GM12874 (cell line): ENCODE measurements around the gene MAGI1.

Experiments
- TF ChIP-seq, protein P1 (sequence below): IDR thresholded peaks from 2 replicates; pipeline ENCODE4 v1.5.1; 2011; ENCODE audit warnings: low read depth, mild to moderate bottlenecking, control low read depth, low read length, moderate library complexity; ENCODE audit not compliant: insufficient read depth

Gene MAGI1

DNA sequence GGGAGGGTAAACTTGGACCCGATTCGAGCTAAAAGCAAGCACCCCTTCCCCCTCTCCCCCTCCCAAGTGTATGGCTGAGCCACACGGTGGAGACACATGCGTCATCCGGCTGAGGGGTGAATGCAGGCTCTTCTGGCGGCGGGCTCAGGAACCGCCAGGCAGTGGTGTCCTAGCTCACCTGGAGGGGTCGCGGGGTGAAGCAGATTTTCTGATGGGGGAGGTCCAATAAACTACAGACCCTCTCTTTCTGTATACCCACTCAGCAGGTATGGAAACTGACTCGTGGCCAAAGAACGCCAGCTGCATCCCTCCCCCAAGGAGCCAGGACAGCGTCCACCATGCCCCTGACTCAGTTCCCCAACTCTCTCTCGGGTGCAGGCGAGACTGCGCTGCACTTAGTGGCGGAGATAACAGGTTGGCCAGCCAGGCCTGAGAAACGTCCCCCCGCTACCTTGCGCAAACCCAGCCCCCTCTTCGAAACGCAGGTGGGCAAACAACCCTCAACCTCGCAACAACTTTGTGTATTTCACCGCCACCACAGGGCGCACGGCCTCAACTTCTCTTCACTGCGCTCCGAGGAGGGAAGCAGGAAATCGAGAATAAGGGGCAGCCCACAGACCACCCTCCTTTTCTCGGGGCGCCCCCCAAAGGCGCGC is 1.3 kb downstream of the MAGI1 start:
- TF ChIP-seq, protein P1, sequence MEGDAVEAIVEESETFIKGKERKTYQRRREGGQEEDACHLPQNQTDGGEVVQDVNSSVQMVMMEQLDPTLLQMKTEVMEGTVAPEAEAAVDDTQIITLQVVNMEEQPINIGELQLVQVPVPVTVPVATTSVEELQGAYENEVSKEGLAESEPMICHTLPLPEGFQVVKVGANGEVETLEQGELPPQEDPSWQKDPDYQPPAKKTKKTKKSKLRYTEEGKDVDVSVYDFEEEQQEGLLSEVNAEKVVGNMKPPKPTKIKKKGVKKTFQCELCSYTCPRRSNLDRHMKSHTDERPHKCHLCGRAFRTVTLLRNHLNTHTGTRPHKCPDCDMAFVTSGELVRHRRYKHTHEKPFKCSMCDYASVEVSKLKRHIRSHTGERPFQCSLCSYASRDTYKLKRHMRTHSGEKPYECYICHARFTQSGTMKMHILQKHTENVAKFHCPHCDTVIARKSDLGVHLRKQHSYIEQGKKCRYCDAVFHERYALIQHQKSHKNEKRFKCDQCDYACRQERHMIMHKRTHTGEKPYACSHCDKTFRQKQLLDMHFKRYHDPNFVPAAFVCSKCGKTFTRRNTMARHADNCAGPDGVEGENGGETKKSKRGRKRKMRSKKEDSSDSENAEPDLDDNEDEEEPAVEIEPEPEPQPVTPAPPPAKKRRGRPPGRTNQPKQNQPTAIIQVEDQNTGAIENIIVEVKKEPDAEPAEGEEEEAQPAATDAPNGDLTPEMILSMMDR, result no peak

DNA sequence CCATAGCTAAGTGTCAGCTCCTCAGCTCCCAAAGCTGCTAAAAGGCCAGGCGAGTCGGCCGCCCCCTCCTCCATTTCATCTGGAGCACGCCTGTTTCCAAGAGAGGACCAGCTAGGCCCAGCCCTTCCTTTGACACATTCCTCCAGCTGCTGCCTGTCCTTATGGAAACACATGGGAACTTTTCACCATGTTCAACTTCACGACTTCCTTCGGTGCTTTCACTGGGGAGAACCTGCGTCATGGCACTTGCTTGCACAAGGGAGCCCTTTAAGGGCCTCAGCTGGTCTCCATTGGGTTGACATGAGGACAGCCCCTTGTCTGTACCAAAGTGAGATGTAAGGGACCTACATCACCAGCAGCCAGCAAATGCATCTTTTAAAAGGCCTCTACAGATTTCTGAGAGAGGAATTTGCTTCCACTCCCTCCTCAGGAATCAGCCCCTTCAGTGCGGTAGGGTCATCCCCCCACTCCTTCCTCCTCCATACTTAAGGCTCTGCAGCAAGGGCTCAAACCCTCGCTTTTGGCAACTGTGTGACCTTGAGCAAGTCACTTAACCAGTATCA is 2.1 kb downstream of the MAGI1 start:
- TF ChIP-seq, protein P1, result no peak

DNA sequence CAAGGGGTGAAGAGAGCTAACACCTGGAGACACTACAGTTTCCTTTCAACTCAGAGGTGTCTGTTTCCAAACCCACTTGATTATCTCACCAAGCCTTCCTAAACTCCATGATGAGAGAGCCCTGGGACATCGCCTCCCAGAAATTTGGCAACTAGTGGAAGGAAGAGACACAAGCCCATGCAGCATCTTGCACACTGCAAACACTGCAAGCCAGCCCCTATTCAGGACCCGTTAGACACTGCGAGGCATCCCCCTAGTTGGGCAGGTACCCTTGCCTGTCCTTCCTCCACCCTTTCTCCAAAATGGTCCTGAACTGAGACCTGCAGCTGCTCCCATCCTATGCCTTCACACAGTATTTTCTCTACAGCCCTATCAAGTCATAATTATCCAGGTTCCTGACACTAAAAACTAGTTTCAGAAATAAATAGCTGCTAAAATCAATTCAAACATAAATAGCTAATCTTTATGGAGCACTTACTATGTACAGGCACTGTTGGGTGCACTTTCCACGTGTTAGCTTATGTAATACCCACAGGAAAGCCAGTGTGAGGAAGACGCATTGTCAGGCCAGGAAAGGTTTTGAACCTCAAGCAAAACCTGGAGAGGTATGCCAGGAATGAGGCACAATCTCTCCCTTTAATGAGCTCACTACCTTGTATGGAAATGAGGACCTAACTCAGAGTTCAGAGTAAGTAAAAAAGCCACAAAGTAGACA is 2.8 kb downstream of the MAGI1 start:
- TF ChIP-seq, protein P1, result no peak

DNA sequence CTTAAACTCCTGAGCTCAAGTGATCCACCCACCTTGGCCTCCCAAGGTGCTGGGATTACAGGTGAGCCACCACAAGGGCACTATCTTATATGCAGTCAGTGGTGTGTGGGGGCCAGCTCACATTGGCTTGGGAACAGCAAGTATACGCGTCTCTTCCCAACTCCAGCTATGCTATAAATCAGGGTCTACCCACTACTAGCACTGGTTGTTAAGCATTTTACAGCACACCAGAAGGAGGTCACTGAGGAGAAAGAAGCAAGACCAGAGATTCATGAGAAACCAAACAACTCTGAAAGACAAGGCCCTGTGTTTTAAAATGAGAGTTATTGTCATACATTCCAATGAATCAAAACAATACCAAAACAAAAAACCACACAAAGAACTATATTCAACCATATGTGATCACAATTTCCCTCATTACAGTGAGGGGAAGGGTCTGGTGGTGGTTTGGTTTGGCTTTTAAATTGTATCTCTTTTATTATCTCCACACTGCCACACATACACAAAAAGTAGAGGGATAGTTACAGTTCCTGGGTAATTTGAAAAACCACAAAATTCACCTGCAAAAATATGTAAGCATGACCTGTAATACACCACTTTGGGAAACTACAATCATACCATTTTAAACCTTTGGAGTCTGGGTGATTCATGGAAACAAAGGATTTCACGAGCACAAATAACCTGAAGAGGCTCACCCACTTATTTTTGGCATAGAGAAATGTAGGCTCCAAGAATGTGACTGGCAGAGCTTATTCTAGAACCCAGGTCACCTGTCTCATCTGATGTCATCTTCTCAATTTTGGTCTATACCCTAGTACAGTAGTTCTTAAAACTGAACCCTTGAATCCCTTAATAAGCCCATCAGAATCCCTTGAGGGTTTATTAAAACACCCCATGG is 5.2 kb downstream of the MAGI1 start:
- TF ChIP-seq, protein P1, result no peak

DNA sequence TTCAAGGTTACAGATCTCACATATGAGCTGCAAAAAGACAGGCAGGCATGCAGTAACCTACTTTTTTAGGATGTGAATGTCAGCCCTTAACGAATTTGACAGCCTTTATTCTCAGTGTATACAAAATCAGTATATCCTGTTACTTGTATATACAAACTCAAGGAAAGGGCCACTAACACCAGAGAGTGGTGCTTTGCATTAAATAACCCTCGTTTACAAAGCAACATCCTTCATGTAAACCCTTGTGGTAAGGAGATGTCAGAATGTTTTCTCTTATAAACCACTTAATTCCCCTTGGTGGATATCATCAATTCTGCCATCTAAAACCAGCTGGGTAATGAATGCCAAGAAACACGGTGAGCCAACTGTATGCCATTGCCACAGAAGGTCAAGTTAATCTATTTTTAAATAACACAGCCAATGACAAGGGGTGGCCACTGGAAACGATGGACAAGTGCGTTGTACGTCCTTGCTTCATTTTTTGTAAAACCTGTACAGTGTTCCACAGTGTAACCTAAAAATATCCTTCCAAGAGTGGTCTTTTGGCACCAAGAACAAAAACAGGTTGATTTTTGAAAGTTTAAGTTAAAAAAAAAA is 7.5 kb downstream of the MAGI1 start:
- TF ChIP-seq, protein P1, result no peak

DNA sequence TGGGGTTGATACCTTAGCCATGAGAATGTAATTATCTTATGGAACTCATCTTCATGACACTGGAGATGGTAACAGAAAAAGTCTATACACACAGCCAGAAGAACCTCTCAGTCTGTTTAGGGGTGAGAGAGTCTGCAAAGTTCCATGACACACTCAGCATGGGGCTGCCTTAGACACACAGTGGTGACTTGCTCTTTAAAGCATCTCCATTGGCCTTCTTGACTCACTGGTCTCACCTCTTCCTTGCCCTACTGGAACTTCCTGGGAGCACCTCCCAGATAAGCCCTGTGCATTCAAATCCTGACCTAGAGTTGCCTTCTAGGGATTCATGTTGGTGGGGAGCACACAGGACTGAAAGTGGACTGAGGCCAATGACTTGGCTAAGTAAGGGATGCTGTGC is 9.3 kb downstream of the MAGI1 start:
- TF ChIP-seq, protein P1, result no peak
